GM12872 (cell line): ENCODE data around the gene NEK2.

Experiments used
- CTCF ChIP-seq: IDR thresholded peaks from 3 replicates; pipeline ENCODE4 v1.5.1; 2011; ENCODE audit warnings: low read depth, mild to moderate bottlenecking, low read length, moderate library complexity; ENCODE audit not compliant: insufficient read depth

NEK2 gene

GRCh38 chr1:211621447-211622198 lies 53.8 kb downstream of the NEK2 start:
- no peak for TF ChIP-seq CTCF

GRCh38 chr1:211620097-211620496 lies 55.3 kb downstream of the NEK2 start:
- no peak for TF ChIP-seq CTCF

GRCh38 chr1:211619033-211619996 lies 56.1 kb downstream of the NEK2 start:
- no peak for TF ChIP-seq CTCF

GRCh38 chr1:211616965-211617297 lies 58.5 kb downstream of the NEK2 start:
- no peak for TF ChIP-seq CTCF

GRCh38 chr1:211616231-211616964 lies 59.0 kb downstream of the NEK2 start:
- TF ChIP-seq CTCF, result no peak

GRCh38 chr1:211614615-211615014 lies 60.8 kb downstream of the NEK2 start:
- TF ChIP-seq CTCF, result no peak

- no peak for TF ChIP-seq CTCF
Observed at GRCh38 chr1:211613951-211614350, 61.5 kb downstream of the NEK2 start.
